Measurements from ENCODE around the gene TRIM58.

The TRIM58 gene, protein sequence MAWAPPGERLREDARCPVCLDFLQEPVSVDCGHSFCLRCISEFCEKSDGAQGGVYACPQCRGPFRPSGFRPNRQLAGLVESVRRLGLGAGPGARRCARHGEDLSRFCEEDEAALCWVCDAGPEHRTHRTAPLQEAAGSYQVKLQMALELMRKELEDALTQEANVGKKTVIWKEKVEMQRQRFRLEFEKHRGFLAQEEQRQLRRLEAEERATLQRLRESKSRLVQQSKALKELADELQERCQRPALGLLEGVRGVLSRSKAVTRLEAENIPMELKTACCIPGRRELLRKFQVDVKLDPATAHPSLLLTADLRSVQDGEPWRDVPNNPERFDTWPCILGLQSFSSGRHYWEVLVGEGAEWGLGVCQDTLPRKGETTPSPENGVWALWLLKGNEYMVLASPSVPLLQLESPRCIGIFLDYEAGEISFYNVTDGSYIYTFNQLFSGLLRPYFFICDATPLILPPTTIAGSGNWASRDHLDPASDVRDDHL

DNA sequence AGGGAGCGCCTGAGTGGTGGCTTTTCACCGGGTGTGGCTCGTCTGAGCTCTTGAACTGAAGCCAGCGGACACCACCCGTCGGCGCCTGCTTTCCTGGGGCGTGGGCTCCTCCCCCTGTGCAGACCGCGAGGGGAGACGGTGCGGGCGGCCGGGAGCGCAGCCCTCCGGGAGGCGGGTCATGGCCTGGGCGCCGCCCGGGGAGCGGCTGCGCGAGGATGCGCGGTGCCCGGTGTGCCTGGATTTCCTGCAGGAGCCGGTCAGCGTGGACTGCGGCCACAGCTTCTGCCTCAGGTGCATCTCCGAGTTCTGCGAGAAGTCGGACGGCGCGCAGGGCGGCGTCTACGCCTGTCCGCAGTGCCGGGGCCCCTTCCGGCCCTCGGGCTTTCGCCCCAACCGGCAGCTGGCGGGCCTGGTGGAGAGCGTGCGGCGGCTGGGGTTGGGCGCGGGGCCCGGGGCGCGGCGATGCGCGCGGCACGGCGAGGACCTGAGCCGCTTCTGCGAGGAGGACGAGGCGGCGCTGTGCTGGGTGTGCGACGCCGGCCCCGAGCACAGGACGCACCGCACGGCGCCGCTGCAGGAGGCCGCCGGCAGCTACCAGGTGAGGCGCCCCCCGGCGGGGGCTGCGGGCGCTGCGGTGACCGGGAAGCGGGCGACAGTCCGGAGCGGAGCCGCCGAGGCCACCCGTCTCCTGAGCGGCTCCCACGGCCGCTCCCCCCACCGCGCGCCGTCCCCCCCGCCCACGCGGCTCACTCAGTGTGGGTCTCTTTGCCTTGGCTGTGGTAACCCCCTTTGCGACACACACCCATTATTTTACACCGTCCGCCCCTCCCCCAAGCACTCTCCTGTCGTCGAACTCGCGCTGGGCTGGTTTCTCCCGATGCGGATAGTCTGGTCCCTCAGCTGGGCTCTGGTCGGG, at the start of gene TRIM58:
Gene TRIM58 (plus strand): TSS at position 119 of the 916 bp plus-strand sequence. CDS start 60 bp downstream, at position 179.
- no peak for DNase-seq

DNA sequence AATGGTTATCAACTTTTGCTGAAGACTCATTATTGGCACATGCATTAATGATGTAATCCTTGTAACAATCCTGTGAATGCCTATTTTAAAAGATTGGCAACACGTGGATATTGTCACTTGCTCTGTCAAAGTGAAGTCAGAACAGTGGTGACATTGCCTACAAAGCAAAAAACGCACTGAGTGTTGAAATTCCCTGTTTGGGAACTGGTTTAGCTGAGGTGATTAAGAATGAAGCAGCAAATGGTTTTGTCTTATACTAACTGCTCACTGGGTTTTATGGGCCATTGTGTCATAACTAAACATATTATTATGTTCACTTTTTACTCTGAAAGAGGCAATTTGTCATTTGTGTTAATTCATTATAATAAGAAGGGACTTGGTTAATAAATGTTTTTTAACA, 44.4 kb upstream of the TRIM58 start:
- DNase-seq: no peak

DNA sequence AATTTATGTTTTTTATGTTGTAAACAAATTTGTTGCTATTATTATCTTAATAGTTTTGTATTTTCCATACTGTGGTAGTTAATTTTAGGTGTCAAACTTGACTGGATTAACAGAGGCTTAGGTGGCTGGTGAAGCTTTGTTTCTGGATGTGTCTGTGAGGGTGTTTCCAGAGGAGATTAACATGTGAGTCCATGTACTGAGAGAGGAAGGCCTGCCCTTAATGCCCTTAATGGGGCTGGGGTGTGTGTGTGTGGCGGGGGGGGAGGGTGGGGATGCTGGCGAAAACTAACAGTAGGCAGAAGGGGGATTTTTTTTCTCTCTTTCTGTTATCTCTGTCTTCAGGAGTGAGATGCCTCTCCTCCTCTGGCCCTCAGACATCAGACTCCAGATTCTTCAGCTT, 34.9 kb upstream of the TRIM58 start:
- DNase-seq: no peak

DNA sequence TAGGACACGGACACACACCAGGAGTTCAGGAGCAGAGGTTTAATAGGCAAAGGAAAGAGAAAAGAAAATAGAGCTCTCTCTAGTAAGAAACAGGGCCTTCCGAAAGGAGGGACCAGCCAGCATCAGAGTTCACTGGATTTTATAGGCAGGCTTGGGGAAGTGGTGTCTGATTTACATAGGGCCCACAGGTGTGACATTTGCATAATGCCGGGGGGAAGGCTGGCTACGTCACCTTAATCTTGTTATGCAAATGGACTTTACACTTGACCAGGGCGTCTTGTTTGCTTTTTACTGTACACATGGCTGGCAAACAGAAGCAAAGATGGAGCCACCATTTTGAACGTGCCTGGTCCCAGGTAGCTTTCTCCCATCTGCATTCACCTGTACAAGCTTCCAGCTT, 33.0 kb upstream of the TRIM58 start, which contains the start of gene OR14A16:
Gene OR14A16 (minus strand): TSS at position 97 of the 400 bp plus-strand sequence. CDS start 8,390 bp downstream, outside the sequence.
- DNase-seq: no peak

DNA sequence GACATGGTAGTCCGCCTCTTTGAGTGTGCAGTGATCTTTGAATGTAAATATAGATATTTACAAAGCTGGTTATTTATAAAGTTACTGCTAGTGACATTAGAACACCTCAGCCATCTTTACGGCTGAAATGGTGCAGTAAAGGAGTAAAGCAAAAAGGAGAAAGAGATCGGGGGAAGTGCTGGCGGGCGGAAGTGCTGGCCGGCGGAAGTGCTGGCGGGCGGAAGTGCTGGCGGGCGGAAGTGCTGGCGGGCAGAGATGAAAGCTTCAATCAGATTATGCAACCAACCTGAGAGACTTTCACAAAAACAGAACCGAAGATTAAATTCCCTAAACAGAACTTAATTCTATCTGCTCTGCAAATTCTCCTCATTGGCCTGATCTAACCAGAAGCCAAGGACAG, 31.6 kb upstream of the TRIM58 start:
- no peak for DNase-seq

DNA sequence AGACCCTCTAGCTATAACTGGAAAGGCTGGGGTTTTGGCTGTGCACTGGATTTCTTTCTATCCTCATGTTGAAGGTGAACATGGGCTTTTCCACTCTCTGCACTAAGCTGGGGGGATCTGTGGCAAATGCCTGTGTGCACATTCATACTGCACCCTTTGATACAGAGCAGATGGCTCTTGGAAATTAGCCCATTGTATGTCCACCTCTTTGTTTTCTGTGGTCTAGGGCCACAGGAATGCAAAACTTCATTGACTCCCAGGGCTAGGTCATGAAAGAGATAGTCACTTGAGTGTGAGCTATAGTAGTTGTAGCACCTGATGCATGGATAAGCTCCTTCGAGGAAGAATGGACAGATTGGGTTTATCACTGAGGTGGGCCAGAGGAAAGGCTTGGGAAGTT, 27.3 kb upstream of the TRIM58 start:
- no peak for DNase-seq

DNA sequence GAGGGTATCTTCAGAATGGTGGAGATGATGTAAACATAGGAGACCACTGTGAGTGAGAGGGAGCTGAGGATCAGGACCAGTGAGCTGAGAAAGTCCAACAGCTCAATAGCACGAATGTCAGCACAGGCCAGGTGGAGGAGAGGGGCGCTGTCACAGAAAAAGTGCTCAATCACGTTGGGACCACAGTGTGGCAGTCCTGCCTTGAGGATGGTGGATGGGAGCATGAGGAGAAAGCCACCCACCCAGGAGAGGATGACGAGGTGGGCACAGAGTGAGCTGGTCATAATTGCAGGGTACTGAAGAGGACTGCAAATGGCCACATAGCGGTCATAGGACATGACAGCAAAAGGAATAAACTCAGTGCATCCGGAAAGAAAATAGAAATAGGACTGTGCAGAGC, 23.4 kb upstream of the TRIM58 start:
- no peak for DNase-seq

DNA sequence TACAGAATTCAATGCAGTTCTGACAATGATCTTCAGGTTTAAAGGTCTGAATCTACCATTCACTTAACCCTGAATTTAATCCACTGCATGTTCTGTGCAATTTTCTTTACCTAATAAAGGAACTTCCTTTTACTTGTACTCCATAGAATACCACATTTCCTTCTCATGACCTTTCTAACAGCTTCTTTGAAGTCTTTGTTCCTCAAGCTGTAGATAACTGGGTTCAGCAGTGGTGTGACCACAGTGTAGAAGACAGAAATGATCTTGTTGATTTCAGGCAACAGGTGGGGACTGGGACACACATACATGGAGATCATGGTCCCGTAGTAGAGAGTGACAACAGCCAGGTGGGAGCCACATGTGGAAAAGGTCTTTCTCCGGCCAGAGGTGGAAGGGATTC, 16.2 kb upstream of the TRIM58 start:
- DNase-seq: no peak

DNA sequence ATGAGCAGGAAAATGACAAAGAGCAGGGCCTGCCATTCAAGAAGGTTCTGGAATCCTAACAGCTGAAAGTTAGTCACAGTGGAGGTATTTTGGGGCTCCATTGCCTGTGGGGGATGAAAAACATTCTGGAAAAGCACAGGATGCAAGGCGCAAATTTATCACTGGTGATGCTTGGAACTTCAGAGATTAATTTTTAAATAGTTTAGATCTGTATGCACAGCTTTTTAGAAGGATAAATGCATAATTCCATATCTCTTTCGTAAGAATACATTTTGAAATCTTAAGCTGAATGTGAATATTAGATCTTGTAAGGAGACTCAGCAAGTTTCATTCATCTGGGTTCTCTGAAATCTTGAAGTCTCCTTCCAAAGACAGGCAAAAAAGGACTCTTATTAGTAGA, 15.2 kb upstream of the TRIM58 start, which contains the start of gene OR11L1:
Gene OR11L1 (minus strand): TSS at position 101 of the 400 bp plus-strand sequence. CDS start 0 bp downstream, at position 101.
- DNase-seq: no peak

DNA sequence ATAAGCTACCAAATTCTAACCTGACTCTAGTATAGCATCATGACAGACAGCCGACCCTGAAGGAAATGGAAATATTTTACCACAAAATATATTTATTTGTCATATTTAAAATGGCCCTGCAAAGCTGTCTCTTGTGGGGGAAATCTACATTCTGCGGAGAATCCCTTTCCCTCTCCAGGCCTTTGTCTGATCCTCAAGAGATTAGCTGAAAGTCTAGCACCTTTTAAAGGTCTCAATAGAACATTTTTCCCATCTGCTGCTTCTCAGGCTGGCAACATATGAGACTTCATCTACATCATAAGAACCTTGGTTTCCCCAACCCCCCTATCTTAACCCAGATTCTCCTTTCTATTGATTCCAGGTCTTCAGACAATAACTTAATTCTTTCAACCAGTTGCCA, 13.6 kb upstream of the TRIM58 start:
- DNase-seq: no peak

DNA sequence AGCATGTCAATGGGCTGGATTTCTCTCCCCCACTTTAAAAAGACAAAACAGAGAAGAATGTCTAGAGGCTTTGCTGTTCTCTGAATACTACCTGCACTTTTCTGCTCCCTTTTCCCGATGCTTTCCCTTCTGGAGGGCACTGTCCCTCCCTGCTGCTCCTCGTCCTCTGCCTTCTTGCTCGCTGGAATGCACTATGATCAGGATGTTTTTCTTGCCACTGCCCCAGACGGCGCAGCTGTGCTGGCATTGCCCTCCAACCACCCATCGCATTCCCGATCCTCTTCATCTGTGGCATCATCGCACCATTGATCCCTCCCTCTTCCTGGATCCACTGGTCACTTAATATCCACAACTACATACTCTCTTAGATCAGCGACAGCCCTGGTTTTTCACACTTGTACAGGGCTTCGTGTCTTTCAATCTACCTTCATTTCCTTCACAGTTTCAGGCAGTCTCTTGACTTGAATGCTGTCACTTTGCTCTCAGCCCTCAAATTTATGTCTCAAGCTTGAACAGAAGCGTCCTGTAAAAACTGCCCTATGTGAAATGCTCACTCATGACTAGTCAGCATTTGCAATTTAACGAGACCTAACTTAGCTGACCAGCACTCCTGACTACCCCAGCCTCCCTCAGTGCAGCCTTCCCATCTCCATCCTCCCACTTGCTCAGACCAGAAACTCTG, 11.8 kb upstream of the TRIM58 start:
- DNase-seq: no peak

DNA sequence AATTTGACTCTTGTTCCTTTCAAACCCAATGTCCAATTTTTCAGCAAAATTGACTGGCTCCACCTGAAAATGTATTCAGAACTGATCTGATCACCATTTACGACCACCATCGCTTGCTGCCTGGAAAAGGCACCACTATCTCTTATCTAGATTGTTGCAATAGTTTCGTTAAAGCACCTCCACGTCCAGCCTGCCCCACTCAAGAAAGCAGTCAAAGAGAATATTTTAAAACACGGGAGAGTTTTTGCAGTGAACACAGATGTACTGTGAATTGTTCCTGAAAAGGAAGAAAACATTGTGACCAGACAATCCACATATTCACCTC, 11.3 kb upstream of the TRIM58 start:
- DNase-seq: no peak

DNA sequence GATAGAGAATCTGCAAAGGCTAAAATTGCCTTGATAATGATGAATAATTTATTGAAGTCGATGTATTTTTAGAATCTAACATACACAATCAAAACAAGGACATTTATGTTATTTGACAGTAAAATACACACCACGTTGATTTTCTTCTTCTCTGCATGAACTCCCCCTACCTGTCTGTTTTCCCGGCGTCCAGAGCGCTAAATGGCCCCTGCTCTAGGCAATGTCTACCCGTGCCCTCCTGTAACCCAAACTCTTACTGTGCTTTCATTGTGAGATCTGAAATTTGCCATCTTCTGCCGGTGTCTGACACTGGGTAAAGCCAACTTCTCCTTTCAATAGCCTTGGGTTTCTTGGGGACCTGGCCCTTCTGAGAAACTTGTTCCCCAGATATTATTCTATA, 8.6 kb upstream of the TRIM58 start:
- DNase-seq: no peak

DNA sequence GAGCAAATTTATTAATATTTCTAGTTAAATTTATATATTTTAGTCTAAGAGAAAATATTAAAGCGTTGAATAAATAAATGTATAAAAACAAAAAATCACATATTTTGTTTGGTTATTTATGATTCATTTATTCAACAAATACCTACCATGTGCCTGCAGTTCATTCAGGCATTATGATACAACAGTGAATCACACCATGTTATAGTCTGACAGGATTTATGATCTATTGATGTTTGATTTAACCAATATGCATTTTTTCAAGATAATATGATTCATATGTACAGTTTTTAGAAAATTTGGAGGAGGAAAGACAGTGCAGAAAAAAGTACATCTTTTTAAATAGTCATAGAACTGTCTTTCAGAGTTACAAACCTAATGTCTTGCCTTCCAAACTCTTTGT, 7.4 kb upstream of the TRIM58 start:
- no peak for DNase-seq

DNA sequence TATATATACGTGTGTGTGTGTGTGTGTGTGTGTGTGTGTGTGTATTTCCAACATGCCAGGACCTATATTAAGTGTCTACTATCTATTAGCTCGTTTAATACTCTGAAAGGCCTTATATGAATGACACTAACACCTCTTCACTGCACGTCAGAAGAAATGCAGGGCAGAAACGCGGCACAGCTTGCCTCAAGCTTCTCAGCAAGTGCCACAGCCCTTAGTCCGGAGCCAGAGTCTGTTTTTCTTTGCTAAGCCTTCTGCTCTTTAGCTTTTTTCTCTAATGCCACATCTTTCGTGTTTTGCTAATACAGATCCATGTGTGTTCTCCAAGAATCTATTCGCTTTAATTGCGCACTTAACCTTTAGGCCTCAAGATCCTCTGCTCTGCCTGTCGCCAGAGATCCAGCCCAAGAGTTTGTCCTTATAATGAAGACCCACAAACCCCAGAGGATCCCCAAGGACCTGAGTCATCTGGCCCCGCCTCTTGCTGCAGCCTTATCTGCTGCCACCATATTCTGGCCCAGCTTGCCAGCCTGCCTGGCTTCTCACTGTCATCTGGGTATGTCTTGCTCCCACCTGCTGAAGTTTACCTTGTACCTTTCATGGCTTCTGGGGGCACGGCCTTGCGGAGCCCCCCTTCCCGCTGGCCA, 2.0 kb upstream of the TRIM58 start:
- no peak for DNase-seq

DNA sequence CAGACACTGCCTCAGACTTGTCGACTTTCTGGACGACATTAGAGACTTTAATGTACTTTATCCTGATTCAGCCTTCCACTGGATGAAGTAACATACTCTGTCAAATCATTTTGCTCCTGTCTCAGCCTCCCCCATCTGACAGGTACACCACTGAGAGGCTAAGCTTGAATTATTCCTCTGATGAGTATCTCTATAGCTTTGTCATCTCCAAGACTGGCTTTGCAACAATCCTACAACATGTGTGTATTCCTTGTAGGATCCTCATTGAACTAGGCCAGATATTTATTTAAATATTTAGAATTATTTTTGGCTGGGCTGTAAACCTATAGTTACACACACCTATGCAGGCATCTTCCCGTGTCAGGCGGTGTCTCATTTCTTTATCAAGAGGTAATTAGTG, 1.1 kb upstream of the TRIM58 start:
- DNase-seq: no peak

DNA sequence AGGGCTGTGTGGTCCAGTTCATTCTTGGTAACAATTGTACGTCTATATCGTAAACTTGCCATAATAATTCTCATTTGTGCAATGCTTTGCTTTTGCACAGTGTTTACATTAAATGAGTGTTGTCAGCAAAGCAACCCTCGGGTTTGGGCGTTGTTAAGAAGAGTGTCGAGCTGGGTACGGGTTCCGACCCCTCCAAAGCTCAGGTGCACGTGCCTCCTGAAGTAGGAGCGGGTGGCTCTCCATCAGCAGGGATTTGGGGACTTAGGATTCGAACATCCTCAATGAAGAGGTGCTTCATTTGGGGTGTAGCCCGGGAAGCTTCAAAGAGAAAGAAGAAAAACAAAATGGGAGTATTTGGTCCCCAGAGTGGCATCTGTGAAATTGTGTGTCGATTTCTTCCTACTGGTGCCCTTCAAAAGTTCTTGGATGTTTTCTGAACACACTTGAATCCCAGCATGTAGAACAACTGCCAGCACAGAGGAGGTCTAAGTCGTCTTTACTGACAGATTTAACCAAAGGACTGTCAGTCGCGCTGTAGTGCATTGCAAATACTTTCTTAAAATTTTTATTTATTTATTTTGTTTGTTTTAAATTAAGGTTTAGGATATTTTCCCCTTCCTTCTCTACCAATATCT, 1.1 kb downstream of the TRIM58 start:
- no peak for DNase-seq

DNA sequence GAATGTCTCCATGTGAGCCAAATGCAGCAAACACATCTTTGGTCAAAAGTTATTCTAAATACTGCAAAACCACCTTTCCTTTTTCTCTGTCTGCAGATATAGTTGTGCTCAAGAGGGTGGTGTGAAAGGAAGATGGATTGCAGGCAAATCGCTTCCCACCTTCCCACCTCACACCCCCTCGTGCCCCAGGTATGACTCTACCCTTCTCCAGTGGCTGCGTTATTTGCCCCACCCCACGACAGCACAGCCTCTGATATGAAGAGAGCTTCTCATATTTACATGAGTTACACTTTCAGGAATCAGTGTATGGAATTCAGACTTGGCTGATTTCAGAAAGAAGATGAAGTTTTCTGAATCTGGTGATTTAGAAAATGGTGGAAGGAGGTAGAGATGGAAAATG, 5.8 kb downstream of the TRIM58 start:
- DNase-seq: no peak

DNA sequence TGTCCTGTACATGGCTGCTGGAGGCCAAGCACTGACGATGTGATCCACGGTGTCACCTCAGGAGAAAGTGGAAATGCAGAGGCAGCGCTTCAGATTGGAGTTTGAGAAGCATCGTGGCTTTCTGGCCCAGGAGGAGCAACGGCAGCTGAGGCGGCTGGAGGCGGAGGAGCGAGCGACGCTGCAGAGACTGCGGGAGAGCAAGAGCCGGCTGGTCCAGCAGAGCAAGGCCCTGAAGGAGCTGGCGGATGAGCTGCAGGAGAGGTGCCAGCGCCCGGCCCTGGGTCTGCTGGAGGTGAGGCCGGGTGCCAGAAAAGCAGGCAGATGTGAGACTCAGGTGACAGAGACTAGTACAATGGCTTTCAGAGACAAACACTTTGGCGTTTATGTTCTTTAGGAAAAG, 7.7 kb downstream of the TRIM58 start:
- no peak for DNase-seq

DNA sequence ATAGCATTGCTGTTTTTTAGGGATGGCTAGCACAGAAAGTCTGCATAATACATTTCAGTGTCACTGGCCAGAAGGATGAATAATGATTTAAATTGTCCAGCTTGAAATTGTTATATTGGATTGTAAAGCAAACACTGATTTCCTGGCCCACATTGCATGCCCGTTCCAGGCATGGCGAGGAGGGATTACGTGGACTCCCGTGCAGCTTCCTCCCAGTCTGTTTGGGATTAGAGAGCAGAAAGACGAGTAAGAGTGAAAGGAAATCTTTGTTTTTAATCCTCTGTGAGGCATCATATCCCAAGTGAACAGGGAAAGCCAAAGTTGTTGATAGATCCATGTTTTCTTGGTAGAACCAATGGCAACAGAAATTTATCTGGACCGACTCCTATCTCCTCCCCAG, 8.4 kb downstream of the TRIM58 start:
- DNase-seq: no peak

DNA sequence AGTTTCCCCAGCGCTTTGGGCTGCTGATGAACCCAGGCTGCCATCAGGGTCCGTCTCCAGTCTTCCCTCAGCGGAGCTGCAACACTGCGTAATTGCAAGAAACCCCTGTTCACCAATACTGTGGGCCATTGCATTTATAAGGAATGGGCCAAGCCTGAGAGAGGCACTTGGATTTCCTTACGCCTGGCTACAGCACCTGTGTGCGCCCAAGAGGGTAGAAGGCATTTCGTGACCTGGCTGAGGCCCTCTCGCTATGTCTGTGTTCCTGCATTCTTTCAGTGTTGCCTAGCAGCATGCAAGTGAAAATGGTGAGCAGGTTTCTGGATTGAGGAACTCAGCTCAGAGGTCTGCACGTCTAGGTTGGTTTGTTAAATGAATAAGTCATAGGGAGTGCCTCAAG, 26.4 kb downstream of the TRIM58 start:
- DNase-seq: no peak

DNA sequence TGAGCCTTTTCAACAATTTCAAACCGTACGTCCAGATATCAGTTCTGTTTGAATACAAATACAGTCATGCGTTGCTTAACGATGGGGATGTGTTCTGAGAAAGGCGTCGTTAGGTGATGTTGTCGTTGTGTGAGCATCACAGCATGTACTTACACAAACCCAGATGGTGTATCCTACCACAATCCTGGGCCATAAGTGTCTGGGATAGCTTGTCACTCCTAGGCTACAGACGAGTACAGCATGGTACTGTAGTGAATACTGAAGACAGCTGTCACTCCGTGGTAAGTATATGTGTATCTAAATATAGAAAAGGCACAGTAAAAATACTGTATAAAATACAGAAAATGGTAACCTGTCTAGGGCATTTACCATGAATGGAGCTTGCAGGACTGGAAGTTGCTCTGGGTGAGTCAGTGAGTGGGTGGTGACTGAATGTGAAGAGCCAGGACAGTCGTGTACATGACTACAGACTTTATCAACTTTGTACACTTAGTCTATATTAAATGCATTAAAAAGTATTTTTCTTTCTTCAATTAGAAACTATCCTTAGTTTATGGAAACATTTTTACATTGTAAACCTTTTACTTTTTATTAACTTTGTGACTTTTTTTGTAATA, 27.9 kb downstream of the TRIM58 start:
- DNase-seq: no peak
